ENCODE data around the gene SLC25A41. TPM values are rescaled to one million over a fixed set of nuclear protein-coding genes. Genes with fewer than 3 reads are reported as not detected.

SLC25A41 gene
- total RNA-seq, 6 experiments from 2014 or later: not detected

DNA sequence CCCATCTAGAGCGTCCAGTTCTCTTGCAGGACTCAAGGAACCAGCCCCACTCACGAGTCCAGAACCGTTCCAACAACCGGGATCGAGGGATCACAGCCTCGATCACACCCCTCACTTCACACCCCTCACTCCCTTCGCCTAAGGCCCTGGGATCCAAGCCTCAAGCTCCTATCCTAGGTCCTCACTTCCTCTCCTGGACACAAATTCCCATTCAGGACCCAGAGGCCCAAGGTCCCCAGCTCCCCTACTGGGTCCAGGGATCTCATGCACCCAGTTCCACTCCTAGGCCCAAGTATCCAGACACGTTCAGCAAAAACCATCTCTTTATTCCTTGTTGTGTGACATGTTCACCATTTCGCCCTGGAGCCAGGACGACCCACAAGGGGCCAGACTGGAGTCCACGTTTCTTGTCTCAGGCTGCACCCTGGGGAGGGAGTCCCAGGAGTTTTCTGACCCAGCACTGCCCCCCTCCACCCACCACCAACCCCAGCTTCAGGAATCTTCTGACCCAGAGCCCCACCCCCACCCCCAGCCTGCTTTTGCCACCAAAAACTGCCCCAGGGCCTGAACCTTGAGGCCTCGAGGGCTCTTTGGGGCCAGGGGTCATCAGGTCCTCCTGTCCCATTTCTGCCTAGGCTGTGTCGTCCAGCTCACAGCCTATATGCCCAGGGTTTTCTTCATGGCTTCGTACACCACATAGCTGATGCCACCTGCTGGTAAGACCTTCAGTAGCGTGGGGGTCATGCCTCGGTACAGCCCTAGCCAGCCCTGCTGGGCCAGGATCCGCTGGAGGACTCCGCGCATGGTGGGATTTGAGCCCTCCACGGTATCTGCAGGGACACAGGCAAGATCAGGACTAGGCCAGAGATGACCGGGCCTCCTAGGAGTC, 7.6 kb downstream of the SLC25A41 start:
- Mint-ChIP-seq H3K9me3 (no peaks in the 10 kb centered on the region), H3K27ac (peak overlapping the region; percentile 88), H3K4me3 (peak overlapping the region; percentile 69; the same call in 1 of the 2 replicates), H3K4me1 (ENCODE audit: low read depth) (peaks cover 26% of the 10 kb centered on the region), H3K36me3 (ENCODE audit: low read depth) (peaks cover 12% of the 10 kb centered on the region), H3K27me3 (ENCODE audit: insufficient read depth) (peaks cover 7% of the 10 kb centered on the region; the same call in 1 of the 2 replicates)
- TF ChIP-seq, protein P1, sequence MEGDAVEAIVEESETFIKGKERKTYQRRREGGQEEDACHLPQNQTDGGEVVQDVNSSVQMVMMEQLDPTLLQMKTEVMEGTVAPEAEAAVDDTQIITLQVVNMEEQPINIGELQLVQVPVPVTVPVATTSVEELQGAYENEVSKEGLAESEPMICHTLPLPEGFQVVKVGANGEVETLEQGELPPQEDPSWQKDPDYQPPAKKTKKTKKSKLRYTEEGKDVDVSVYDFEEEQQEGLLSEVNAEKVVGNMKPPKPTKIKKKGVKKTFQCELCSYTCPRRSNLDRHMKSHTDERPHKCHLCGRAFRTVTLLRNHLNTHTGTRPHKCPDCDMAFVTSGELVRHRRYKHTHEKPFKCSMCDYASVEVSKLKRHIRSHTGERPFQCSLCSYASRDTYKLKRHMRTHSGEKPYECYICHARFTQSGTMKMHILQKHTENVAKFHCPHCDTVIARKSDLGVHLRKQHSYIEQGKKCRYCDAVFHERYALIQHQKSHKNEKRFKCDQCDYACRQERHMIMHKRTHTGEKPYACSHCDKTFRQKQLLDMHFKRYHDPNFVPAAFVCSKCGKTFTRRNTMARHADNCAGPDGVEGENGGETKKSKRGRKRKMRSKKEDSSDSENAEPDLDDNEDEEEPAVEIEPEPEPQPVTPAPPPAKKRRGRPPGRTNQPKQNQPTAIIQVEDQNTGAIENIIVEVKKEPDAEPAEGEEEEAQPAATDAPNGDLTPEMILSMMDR (IDR thresholded peaks at IDR 0.05): peak; percentile 33
- no peak for DNase-seq

DNA sequence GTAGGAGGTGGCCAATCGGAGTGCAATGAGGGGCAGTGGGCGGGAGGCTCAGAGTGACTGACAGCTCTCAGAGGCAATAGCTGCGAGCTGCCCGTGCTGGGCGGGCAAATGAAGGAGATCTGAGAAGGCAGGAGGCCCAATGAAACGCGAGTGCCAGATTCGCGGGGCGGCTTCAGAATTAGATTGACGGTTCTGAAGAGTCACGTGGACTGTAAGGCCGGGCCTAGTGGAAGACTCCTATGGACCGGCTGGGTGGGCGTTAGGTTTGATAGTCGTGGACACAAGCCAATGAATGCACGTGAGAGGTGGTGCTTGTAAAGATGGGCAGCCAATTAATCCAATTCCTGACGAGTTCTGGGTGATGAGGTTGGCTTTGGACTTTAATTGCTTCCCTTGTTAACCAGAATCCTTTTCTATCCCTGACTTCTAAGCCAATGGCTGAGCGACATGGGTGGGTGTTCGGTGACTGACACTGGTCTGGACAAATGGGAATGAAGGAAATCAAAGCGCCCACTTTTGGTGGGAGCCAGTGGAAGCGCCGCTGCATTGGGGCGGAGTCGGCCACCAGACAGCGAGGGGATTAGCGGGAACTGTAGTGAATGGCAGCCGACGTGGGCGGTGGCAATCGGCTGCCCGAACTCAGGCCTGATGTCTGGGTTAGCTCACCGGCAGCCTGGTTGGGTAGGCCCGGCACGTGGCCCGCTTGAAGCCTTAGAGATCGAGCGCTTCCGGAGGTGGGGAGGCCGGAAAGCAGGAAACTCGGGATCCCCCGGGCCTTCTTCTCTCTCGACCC, 8.4 kb downstream of the SLC25A41 start:
- H3K36me3 Mint-ChIP-seq (ENCODE audit: low read depth): peaks cover 20% of the 10 kb centered on the region
- peaks cover 26% of the 10 kb centered on the region for H3K4me1 Mint-ChIP-seq (ENCODE audit: low read depth)
- peak; percentile 100 for DNase-seq
- no peaks in the 10 kb centered on the region for H3K9me3 Mint-ChIP-seq
- peak overlapping the region; percentile 69 for H3K4me3 Mint-ChIP-seq
- TF ChIP-seq, protein P1 (IDR thresholded peaks at IDR 0.05): no peak
- H3K27ac Mint-ChIP-seq: peak overlapping the region; percentile 88
- peaks cover 5% of the 10 kb centered on the region; the same call in 1 of the 2 replicates for H3K27me3 Mint-ChIP-seq (ENCODE audit: insufficient read depth)

DNA sequence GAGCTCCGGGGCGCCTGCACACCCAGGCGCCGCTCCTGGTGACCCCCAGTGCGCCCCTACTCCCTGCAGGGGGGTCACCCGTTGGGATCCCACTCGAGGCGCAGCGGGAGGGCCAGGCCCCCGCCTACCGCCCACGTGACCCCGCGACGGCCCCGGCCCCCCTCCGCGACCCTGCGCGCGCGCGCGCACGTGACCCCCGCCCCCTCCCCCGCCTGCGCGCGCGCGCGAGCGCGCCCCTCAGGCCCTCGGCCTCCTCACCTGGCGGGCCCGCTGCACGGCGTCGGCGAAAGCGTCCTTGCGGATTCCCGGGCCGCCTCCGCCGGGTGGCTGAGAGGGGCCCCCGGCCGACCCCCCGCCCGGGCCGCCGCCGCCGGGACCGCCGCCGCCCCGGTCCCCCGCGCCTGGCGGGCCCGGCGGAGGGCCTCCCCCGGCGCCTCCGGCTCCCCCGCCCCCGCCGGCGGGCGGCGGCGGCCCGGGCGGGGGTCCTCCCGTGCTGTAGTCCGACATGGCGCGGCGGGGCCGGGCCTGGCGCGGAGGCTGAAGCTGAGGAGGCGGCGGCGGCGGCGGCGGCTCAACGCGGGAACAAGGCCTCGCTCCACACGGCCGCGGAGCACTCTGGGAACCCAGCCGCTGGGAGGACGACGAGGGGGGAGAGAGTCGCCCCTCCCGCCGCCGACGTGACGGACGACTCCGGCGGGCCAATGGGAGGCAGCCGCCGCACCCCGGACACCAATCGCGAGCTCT, 9.2 kb downstream of the SLC25A41 start, which contains the start of gene KHSRP:
KHSRP (minus strand) TSS at position 617 of the 744 bp plus-strand sequence; CDS start at position 507, 110 bp downstream.
- H3K27me3 Mint-ChIP-seq (ENCODE audit: insufficient read depth): peaks cover 5% of the 10 kb centered on the region; the same call in 1 of the 2 replicates
- H3K9me3 Mint-ChIP-seq: no peaks in the 10 kb centered on the region
- no peak for DNase-seq
- TF ChIP-seq, protein P1 (IDR thresholded peaks at IDR 0.05): no peak
- peak within 1 kb of the TSS; percentile 96 for H3K4me3 Mint-ChIP-seq
- H3K27ac Mint-ChIP-seq: peak within 1 kb of the TSS; percentile 88
- H3K4me1 Mint-ChIP-seq (ENCODE audit: low read depth): peaks cover 26% of the 10 kb centered on the region
- H3K36me3 Mint-ChIP-seq (ENCODE audit: low read depth): peaks cover 23% of the 10 kb centered on the region

DNA sequence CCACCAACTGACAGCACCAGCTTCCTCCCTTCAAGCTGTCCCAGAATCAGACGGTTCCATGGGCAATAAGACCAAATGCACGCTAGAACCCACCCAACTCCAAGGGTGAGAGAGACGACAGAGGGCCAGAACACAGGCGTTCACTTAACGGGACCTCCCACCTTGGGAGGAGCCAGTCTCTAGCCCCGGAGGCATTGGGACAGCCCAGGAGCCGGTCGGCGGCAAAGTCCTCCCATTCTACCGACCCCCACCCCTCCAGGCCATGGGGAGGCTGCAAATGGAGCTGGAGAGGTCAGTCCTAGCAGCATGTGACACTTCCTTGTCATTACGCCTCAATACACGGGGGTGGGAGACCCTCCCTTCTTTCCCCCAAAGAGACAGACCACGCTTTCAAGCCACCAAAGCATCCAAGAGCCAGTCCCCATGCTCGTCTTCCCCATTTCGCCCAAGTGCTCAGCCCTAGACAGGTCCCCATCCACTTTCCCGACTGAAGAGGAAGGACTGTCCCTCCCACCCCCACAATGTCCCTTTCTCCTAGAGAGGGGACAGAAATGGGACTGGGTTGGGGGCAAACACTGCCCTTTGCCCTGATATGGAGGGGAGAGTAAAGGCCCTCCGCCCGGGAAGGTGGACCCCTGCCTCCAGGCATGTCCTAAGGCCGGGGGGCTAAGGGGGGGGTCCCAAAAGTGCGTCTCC, 9.9 kb downstream of the SLC25A41 start:
- peak overlapping the region; percentile 71 for H3K27ac Mint-ChIP-seq
- TF ChIP-seq, protein P1 (IDR thresholded peaks at IDR 0.05): no peak
- no peaks in the 10 kb centered on the region for H3K9me3 Mint-ChIP-seq
- H3K27me3 Mint-ChIP-seq (ENCODE audit: insufficient read depth): peaks cover 5% of the 10 kb centered on the region; the same call in 1 of the 2 replicates
- peak overlapping the region; percentile 96 for H3K4me3 Mint-ChIP-seq
- H3K4me1 Mint-ChIP-seq (ENCODE audit: low read depth): peaks cover 26% of the 10 kb centered on the region
- DNase-seq: peak; percentile 44
- H3K36me3 Mint-ChIP-seq (ENCODE audit: low read depth): peaks cover 23% of the 10 kb centered on the region
